Ishikawa (cell line): ENCODE results near the gene KCND3.

ENCODE experiments used
- CEBPB ChIP-seq: IDR thresholded peaks from 2 replicates; pipeline ENCODE4 v1.6.1; 2012
- CREB1 ChIP-seq: IDR thresholded peaks from 2 replicates; pipeline ENCODE4 v1.6.1; 2012; ENCODE audit warnings: low read depth
- EGR1 ChIP-seq: IDR thresholded peaks from 2 replicates; pipeline ENCODE4 v1.6.1; 2012
- EP300 ChIP-seq: IDR thresholded peaks from 2 replicates; pipeline ENCODE4 v1.6.1; 2012; ENCODE audit warnings: borderline replicate concordance
- FOXM1 ChIP-seq: IDR thresholded peaks from 2 replicates; pipeline ENCODE4 v1.6.1; 2012; ENCODE audit warnings: low read depth, borderline replicate concordance
- MAX ChIP-seq: IDR thresholded peaks from 2 replicates; pipeline ENCODE4 v1.6.1; 2012
- NFIC ChIP-seq: IDR thresholded peaks from 2 replicates; pipeline ENCODE4 v1.6.1; 2012
- REST ChIP-seq: IDR thresholded peaks from 2 replicates; pipeline ENCODE4 v1.6.1; 2012; ENCODE audit warnings: low read depth, mild to moderate bottlenecking
- TAF1 ChIP-seq: IDR thresholded peaks from 2 replicates; pipeline ENCODE4 v1.6.1; 2012; ENCODE audit warnings: low read depth, mild to moderate bottlenecking
- ZBTB7A ChIP-seq: IDR thresholded peaks from 2 replicates; pipeline ENCODE4 v1.6.1; 2012; ENCODE audit warnings: low read depth

- TF ChIP-seq FOXM1 (no peak), EP300 (no peak), ZBTB7A (no peak), MAX (no peak), TAF1 (no peak), NFIC (no peak), CREB1 (no peak), REST (no peak), CEBPB (no peak), EGR1 (no peak)
Observed at GRCh38 chr1:111958075-111958474, 31.4 kb downstream of the KCND3 start.
